GM12874 (cell line): Measurements from ENCODE around the gene THNSL1.

Experiments used
- CTCF ChIP-seq: IDR thresholded peaks from 2 replicates; pipeline ENCODE4 v1.5.1; 2011; ENCODE audit warnings: low read depth, mild to moderate bottlenecking, control low read depth, low read length, moderate library complexity; ENCODE audit not compliant: insufficient read depth

THNSL1 gene

GRCh38 chr10:25059990-25060389 lies 43.6 kb downstream of the THNSL1 start:
- no peak for TF ChIP-seq CTCF

GRCh38 chr10:25061125-25061524 lies 44.7 kb downstream of the THNSL1 start:
- TF ChIP-seq CTCF, result no peak

- TF ChIP-seq CTCF, result no peak
Observed at GRCh38 chr10:25061711-25062449, 45.5 kb downstream of the THNSL1 start.

- TF ChIP-seq CTCF, result no peak
Observed at GRCh38 chr10:25063157-25063556, 46.7 kb downstream of the THNSL1 start.

- TF ChIP-seq CTCF, result no peak
Observed at GRCh38 chr10:25063644-25064043, 47.2 kb downstream of the THNSL1 start.

GRCh38 chr10:25064401-25064800 lies 48.0 kb downstream of the THNSL1 start:
- no peak for TF ChIP-seq CTCF

- no peak for TF ChIP-seq CTCF
Observed at GRCh38 chr10:25065761-25066476, 49.5 kb downstream of the THNSL1 start.
